ENCODE results near the gene MMEL1. TPM values are rescaled to one million over a fixed set of nuclear protein-coding genes. Genes with fewer than 3 reads are reported as not detected.

The MMEL1 gene
- total and polyA plus RNA-seq, 11 donors, result 0.30 to 2.6 (median 0.97) TPM; not detected in 5

GRCh38 chr1:2591233-2591580 is 41.6 kb downstream of the MMEL1 start:
- Histone ChIP-seq H3K4me3 (no peak overlapping the region), H3K36me3 (peaks cover 0 to 13% (median 0%) of the 10 kb centered on the region in 9 donors), H3K27me3 (peaks cover 0 to 5% (median 0%) of the 10 kb centered on the region in 9 donors), H3K4me1 (peaks cover 5 to 29% (median 13%) of the 10 kb centered on the region in 12 donors), H3K27ac (no peak overlapping the region), H3K9me3 (no peaks in the 10 kb centered on the region)
- ATAC-seq, result no peak
- TF ChIP-seq POLR2A (IDR thresholded peaks at IDR 0.05), result no peak
- TF ChIP-seq CTCF (IDR thresholded peaks at IDR 0.05), result no peak
- intact Hi-C loops (cut with DNase I), result no loop called here
- 89 to 93% (median 90%) methylated on average over 5 of the region's 5 CpGs for WGBS, 4 donors
- no peak for DNase-seq

- Histone ChIP-seq H3K4me1 (peaks cover 5 to 30% (median 13%) of the 10 kb centered on the region in 12 donors), H3K4me3 (no peak overlapping the region), H3K27me3 (peaks cover 0 to 5% (median 0%) of the 10 kb centered on the region in 9 donors), H3K9me3 (no peaks in the 10 kb centered on the region), H3K36me3 (peaks cover 0 to 13% (median 0%) of the 10 kb centered on the region in 9 donors), H3K27ac (no peak overlapping the region)
- peak in 1 of 5 donors; percentile 26 for DNase-seq
- intact Hi-C loops (cut with DNase I), result no loop called here
- ATAC-seq, result no peak
- WGBS, 4 donors, result 93 to 98% (median 97%) methylated on average over 25 to 31 of the region's 31 CpGs
- TF ChIP-seq POLR2A (IDR thresholded peaks at IDR 0.05) (no peak), CTCF (IDR thresholded peaks at IDR 0.05) (no peak)
Measured at GRCh38 chr1:2590233-2591141, 42.3 kb downstream of the MMEL1 start.

- Histone ChIP-seq H3K27ac (no peak overlapping the region), H3K36me3 (peaks cover 0 to 13% (median 0%) of the 10 kb centered on the region in 9 donors), H3K4me3 (no peak overlapping the region), H3K4me1 (peaks cover 8 to 39% (median 19%) of the 10 kb centered on the region in 12 donors), H3K9me3 (no peaks in the 10 kb centered on the region), H3K27me3 (peaks cover 0 to 3% (median 0%) of the 10 kb centered on the region in 9 donors)
- peak in 3 of 5 donors; percentile 22 to 50 (median 30) for DNase-seq
- intact Hi-C loops (cut with DNase I), result loop anchor here in 7 of 10 donors (5.0 to 10.0 kb wide), 6 partner anchors 42 to 175 kb away; partner anchors contain the start of genes MMEL1 (in 1 of the 7), PANK4 (in 1 of the 7) and PEX10 (in 1 of the 7)
- TF ChIP-seq CTCF (IDR thresholded peaks at IDR 0.05), result no peak
- TF ChIP-seq POLR2A (IDR thresholded peaks at IDR 0.05), result no peak
- ATAC-seq, result no peak
- WGBS, 4 donors, result 96 to 100% (median 97%) methylated on average over 2 to 25 of the region's 25 CpGs
Measured at GRCh38 chr1:2589431-2590232, 43.2 kb downstream of the MMEL1 start.

All from heart left ventricle (tissue), 16 donors.